GM23338 (cell line): ENCODE results near the gene TM2D1. TPM values are rescaled to one million over a fixed set of nuclear protein-coding genes. Genes with fewer than 3 reads are reported as not detected.

Experiments used
- ATAC-seq: fragments of 200-7000 bp; cut with Tn5 transposase; 3 replicates; pipeline ENCODE4 v1.9.1; 2020
- DNase-seq: peaks from one replicate; pipeline ENCODE4 v3.0.0-alpha.2; 2015; ENCODE audit warnings: low spot score
- H2AFZ ChIP-seq: fragments of 200-600 bp; sonication (generic); 2 replicates; pipeline ENCODE4 v1.8.0; 2016; ENCODE audit warnings: antibody characterized with exemption, mild to moderate bottlenecking, moderate library complexity
- H3F3A ChIP-seq: fragments of 200-600 bp; sonication (generic); replicated peaks from 2 replicates; pipeline ENCODE4 v1.8.0; 2017; ENCODE audit warnings: antibody characterized with exemption, mixed run types, low read depth
- H3K27ac ChIP-seq: fragments of 200-600 bp; sonication (generic); 2 replicates; pipeline ENCODE4 v1.6.1; 2016; ENCODE audit warnings: low read depth
- H3K27me3 ChIP-seq: fragments of 200-600 bp; sonication (generic); 2 replicates; pipeline ENCODE4 v1.8.0; 2016; ENCODE audit warnings: mild to moderate bottlenecking, mixed run types, moderate library complexity; ENCODE audit not compliant: insufficient read depth
- H3K36me3 ChIP-seq: fragments of 200-600 bp; sonication (generic); 2 replicates; pipeline ENCODE4 v1.8.0; 2016; ENCODE audit warnings: mild to moderate bottlenecking; ENCODE audit not compliant: insufficient read depth
- H3K4me1 ChIP-seq: fragments of 200-600 bp; sonication (generic); 2 replicates; pipeline ENCODE4 v1.8.0; 2016; ENCODE audit warnings: mild to moderate bottlenecking, moderate library complexity; ENCODE audit not compliant: insufficient read depth
- H3K4me2 ChIP-seq: fragments of 200-600 bp; sonication (generic); 2 replicates; pipeline ENCODE4 v1.7.1; 2017; ENCODE audit warnings: mixed run types
- H3K4me3 ChIP-seq: fragments of 200-600 bp; sonication (generic); 2 replicates; pipeline ENCODE4 v1.6.1; 2016; ENCODE audit warnings: mixed run types
- H3K79me2 ChIP-seq: fragments of 200-600 bp; sonication (generic); replicated peaks from 2 replicates; pipeline ENCODE4 v1.8.0; 2017; ENCODE audit warnings: mild to moderate bottlenecking; ENCODE audit not compliant: insufficient read depth
- H3K9me2 ChIP-seq: fragments of 200-600 bp; sonication (generic); 2 replicates; pipeline ENCODE4 v1.8.0; 2017; ENCODE audit not compliant: insufficient read depth
- H4K20me1 ChIP-seq: fragments of 200-600 bp; sonication (generic); replicated peaks from 2 replicates; pipeline ENCODE4 v1.8.0; 2017; ENCODE audit warnings: mild to moderate bottlenecking; ENCODE audit not compliant: insufficient read depth
- H3K27ac Mint-ChIP-seq: 2 replicates; pipeline ENCODE4 v1.8.0; 2020; ENCODE audit warnings: inconsistent platforms, mild to moderate bottlenecking, moderate library complexity, mixed read lengths
- H3K27me3 Mint-ChIP-seq: 3 replicates; pipeline ENCODE4 v1.8.0; 2022; ENCODE audit warnings: low read depth, mild to moderate bottlenecking, moderate library complexity, mixed read lengths, inconsistent platforms; ENCODE audit not compliant: insufficient read depth, poor library complexity
- H3K36me3 Mint-ChIP-seq: 3 replicates; pipeline ENCODE4 v1.8.0; 2021; ENCODE audit warnings: low read depth, mild to moderate bottlenecking, inconsistent platforms, moderate library complexity, mixed read lengths
- H3K4me1 Mint-ChIP-seq: 3 replicates; pipeline ENCODE4 v1.8.0; 2020; ENCODE audit warnings: mild to moderate bottlenecking, inconsistent platforms, mixed read lengths
- H3K4me3 Mint-ChIP-seq: 3 replicates; pipeline ENCODE4 v1.8.0; 2021; ENCODE audit warnings: moderate library complexity, mild to moderate bottlenecking, inconsistent platforms, mixed read lengths
- H3K9me3 Mint-ChIP-seq: 3 replicates; pipeline ENCODE4 v1.8.0; 2020; ENCODE audit warnings: moderate library complexity, mild to moderate bottlenecking, inconsistent platforms, mixed read lengths
- CREB1 ChIP-seq: fragments of 250-450 bp; sonication (Bioruptor Pico); IDR thresholded peaks from 2 replicates; pipeline ENCODE4 v1.5.0; 2020; ENCODE audit warnings: low read depth, mild to moderate bottlenecking, moderate library complexity
- EZH2 ChIP-seq: fragments of 200-600 bp; sonication (generic); IDR thresholded peaks from one replicate; pipeline ENCODE4 v1.8.0; 2017; ENCODE audit warnings: antibody characterized with exemption, mild to moderate bottlenecking, low read depth; ENCODE audit not compliant: unreplicated experiment
- EZH2phosphoT487 ChIP-seq: fragments of 200-600 bp; sonication (generic); IDR thresholded peaks from one replicate; pipeline ENCODE4 v1.8.1; 2018; ENCODE audit warnings: antibody characterized with exemption; ENCODE audit not compliant: unreplicated experiment
- JUNB ChIP-seq: IDR thresholded peaks from one replicate; pipeline ENCODE4 v1.6.1; 2016; ENCODE audit warnings: antibody characterized with exemption; ENCODE audit not compliant: unreplicated experiment
- NANOG ChIP-seq: IDR thresholded peaks from 2 replicates; pipeline ENCODE4 v1.6.1; 2016; ENCODE audit warnings: antibody characterized with exemption, borderline replicate concordance
- POLR2AphosphoS5 ChIP-seq: IDR thresholded peaks from 2 replicates; pipeline ENCODE4 v1.6.1; 2016; ENCODE audit warnings: antibody characterized with exemption, low read depth
- STAT1 ChIP-seq: IDR thresholded peaks from one replicate; pipeline ENCODE4 v1.6.1; 2016; ENCODE audit warnings: antibody characterized with exemption; ENCODE audit not compliant: unreplicated experiment
- ZNF114 ChIP-seq: fragments of 250-450 bp; sonication (Bioruptor Pico); IDR thresholded peaks from 2 replicates; pipeline ENCODE4 v1.5.0; 2020; ENCODE audit warnings: mild to moderate bottlenecking, moderate library complexity
- ZNF331 ChIP-seq: fragments of 250-450 bp; sonication (Bioruptor Pico); IDR thresholded peaks from 2 replicates; pipeline ENCODE4 v1.5.0; 2020; ENCODE audit warnings: low read depth, mild to moderate bottlenecking, moderate library complexity
- polyA plus RNA-seq: library from polyadenylated mRNA; unstranded; fragments of >200 nt; fragmentation: Nextera tagmentation; extraction: Ambion mirVana; gene quantifications from 2 replicates; pipeline ENCODE4 v1.2.1, GENCODE V29; 2016
- total RNA-seq: library from RNA; depleted of rRNA; stranded (reverse); fragments of >200 nt; shearing (Covaris generic); gene quantifications from 2 replicates; pipeline ENCODE4 v1.2.3, GENCODE V29; 2014
- TF ChIP-seq, protein P1 (sequence below), 2 experiments: fragments of 200-600 bp in 1 of 2; sonication (generic) in 1 of 2; conservative IDR thresholded peaks; 2 replicates each; pipeline versions ENCODE4 v1.5.1 to v1.6.1; 2016 to 2017; ENCODE audit warnings: antibody characterized with exemption in 2 of 2, low read depth in 2 of 2, mild to moderate bottlenecking in 2 of 2, moderate library complexity in 1 of 2
- TF ChIP-seq, protein P2 (sequence below): IDR thresholded peaks from one replicate; pipeline ENCODE4 v1.6.1; 2018; ENCODE audit warnings: antibody characterized with exemption; ENCODE audit not compliant: unreplicated experiment
- TF ChIP-seq, protein P3 (sequence below): IDR thresholded peaks from 2 replicates; pipeline ENCODE4 v1.6.1; 2016; ENCODE audit warnings: antibody characterized with exemption

TM2D1 gene
- total and polyA plus RNA-seq, 2 experiments from 2014 or later = 46.7 to 47.5 TPM

DNA sequence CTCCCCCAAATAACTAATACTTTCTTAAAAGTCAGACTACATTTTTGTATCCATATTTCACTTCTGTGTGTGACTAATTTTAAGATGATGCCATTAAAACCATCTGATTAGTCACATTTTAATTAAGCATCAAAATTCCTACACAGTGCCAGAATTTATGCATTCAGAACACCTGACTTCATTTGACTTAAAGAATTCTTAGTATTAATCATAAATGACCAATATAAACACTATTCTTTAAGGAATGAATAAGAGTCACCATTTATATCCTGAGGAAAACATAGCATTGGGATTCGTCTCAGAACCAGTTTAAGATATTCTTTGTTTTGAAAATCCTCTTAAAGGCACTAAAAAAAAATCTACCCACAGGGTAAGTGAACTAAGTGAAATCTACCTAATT, 37.0 kb downstream of the TM2D1 start (continued):
- TF ChIP-seq, protein P1, sequence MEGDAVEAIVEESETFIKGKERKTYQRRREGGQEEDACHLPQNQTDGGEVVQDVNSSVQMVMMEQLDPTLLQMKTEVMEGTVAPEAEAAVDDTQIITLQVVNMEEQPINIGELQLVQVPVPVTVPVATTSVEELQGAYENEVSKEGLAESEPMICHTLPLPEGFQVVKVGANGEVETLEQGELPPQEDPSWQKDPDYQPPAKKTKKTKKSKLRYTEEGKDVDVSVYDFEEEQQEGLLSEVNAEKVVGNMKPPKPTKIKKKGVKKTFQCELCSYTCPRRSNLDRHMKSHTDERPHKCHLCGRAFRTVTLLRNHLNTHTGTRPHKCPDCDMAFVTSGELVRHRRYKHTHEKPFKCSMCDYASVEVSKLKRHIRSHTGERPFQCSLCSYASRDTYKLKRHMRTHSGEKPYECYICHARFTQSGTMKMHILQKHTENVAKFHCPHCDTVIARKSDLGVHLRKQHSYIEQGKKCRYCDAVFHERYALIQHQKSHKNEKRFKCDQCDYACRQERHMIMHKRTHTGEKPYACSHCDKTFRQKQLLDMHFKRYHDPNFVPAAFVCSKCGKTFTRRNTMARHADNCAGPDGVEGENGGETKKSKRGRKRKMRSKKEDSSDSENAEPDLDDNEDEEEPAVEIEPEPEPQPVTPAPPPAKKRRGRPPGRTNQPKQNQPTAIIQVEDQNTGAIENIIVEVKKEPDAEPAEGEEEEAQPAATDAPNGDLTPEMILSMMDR (conservative IDR thresholded peaks at IDR 0.05; ENCODE audit: low read depth in 2 of 2) = no peak
- TF ChIP-seq, protein P2, sequence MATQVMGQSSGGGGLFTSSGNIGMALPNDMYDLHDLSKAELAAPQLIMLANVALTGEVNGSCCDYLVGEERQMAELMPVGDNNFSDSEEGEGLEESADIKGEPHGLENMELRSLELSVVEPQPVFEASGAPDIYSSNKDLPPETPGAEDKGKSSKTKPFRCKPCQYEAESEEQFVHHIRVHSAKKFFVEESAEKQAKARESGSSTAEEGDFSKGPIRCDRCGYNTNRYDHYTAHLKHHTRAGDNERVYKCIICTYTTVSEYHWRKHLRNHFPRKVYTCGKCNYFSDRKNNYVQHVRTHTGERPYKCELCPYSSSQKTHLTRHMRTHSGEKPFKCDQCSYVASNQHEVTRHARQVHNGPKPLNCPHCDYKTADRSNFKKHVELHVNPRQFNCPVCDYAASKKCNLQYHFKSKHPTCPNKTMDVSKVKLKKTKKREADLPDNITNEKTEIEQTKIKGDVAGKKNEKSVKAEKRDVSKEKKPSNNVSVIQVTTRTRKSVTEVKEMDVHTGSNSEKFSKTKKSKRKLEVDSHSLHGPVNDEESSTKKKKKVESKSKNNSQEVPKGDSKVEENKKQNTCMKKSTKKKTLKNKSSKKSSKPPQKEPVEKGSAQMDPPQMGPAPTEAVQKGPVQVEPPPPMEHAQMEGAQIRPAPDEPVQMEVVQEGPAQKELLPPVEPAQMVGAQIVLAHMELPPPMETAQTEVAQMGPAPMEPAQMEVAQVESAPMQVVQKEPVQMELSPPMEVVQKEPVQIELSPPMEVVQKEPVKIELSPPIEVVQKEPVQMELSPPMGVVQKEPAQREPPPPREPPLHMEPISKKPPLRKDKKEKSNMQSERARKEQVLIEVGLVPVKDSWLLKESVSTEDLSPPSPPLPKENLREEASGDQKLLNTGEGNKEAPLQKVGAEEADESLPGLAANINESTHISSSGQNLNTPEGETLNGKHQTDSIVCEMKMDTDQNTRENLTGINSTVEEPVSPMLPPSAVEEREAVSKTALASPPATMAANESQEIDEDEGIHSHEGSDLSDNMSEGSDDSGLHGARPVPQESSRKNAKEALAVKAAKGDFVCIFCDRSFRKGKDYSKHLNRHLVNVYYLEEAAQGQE = no peak

DNA sequence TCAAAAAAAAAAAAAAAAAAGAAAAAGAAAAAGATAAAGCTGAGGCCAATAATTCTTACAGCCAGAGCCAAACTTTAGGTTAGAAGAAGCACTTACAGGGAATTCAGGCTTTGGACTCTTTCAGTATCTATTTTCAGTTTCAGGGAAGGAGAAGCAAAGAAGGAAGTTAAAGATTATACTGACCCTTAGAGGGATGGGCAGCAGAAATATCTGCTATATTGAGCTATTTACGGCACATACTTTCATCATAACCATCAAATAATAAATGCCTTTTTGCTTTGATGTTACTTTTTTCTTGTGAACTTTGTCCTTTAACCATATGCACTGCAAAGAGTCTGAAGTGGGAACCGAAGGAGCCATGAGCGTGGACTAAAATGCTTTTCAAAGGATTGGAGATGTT, 42.0 kb downstream of the TM2D1 start:
- Histone ChIP-seq H2AFZ (no peak overlapping the region), H3K27ac (no peak overlapping the region), H3F3A (no peaks in the 10 kb centered on the region), H3K4me1 (no peaks in the 10 kb centered on the region), H3K36me3 (no peaks in the 10 kb centered on the region), H3K27me3 (no peaks in the 10 kb centered on the region), H3K4me2 (no peak overlapping the region), H4K20me1 (no peaks in the 10 kb centered on the region), H3K79me2 (no peaks in the 10 kb centered on the region), H3K4me3 (no peak overlapping the region), H3K9me2 (no peaks in the 10 kb centered on the region)
- Mint-ChIP-seq H3K27me3 (peaks cover 3% of the 10 kb centered on the region), H3K4me3 (no peak overlapping the region), H3K27ac (no peak overlapping the region), H3K4me1 (peaks cover 3% of the 10 kb centered on the region; the same call in 1 of the 3 replicates), H3K9me3 (no peaks in the 10 kb centered on the region), H3K36me3 (peaks cover 2% of the 10 kb centered on the region; the same call in 1 of the 3 replicates)
- no peak for ATAC-seq
- DNase-seq = no peak
- no peak for TF ChIP-seq EZH2phosphoT487
- TF ChIP-seq EZH2 = no peak
- no peak for TF ChIP-seq JUNB
- no peak for TF ChIP-seq ZNF114 (CRISPR knock-in tag)
- no peak for TF ChIP-seq STAT1
- TF ChIP-seq, protein P2 = no peak
- TF ChIP-seq, protein P3, sequence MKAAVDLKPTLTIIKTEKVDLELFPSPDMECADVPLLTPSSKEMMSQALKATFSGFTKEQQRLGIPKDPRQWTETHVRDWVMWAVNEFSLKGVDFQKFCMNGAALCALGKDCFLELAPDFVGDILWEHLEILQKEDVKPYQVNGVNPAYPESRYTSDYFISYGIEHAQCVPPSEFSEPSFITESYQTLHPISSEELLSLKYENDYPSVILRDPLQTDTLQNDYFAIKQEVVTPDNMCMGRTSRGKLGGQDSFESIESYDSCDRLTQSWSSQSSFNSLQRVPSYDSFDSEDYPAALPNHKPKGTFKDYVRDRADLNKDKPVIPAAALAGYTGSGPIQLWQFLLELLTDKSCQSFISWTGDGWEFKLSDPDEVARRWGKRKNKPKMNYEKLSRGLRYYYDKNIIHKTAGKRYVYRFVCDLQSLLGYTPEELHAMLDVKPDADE = no peak
- TF ChIP-seq CREB1 (CRISPR knock-in tag) = no peak
- TF ChIP-seq POLR2AphosphoS5 = no peak
- TF ChIP-seq, protein P1 (conservative IDR thresholded peaks at IDR 0.05; ENCODE audit: low read depth in 2 of 2) = no peak
- no peak for TF ChIP-seq ZNF331
- TF ChIP-seq NANOG = no peak
